ENCODE data around the gene ETV6. TPM values are rescaled to one million over a fixed set of nuclear protein-coding genes. Genes with fewer than 3 reads are reported as not detected.

Gene ETV6
- total RNA-seq, 6 experiments from 2014 or later = 14.6 to 20.5 (median 16.6) TPM

- Mint-ChIP-seq H3K4me3 (no peak overlapping the region), H3K36me3 (ENCODE audit: low read depth) (peaks cover 37% of the 10 kb centered on the region), H3K27ac (no peak overlapping the region), H3K4me1 (ENCODE audit: low read depth) (peaks cover 41% of the 10 kb centered on the region), H3K27me3 (ENCODE audit: insufficient read depth) (peaks cover 4% of the 10 kb centered on the region), H3K9me3 (no peaks in the 10 kb centered on the region)
- no peak for DNase-seq
- TF ChIP-seq CTCF (IDR thresholded peaks at IDR 0.05) = no peak
Measured at GRCh38 chr12:11838403-11838802, 188.9 kb downstream of the ETV6 start.

GRCh38 chr12:11839091-11839641 is 189.7 kb downstream of the ETV6 start:
- Mint-ChIP-seq H3K9me3 (no peaks in the 10 kb centered on the region), H3K27me3 (ENCODE audit: insufficient read depth) (peaks cover 4% of the 10 kb centered on the region), H3K4me3 (no peak overlapping the region), H3K27ac (peak overlapping the region; percentile 54), H3K4me1 (ENCODE audit: low read depth) (peaks cover 33% of the 10 kb centered on the region), H3K36me3 (ENCODE audit: low read depth) (peaks cover 37% of the 10 kb centered on the region)
- no peak for DNase-seq
- no peak for TF ChIP-seq CTCF (IDR thresholded peaks at IDR 0.05)

GRCh38 chr12:11840366-11840765 is 190.9 kb downstream of the ETV6 start:
- peaks cover 37% of the 10 kb centered on the region for H3K36me3 Mint-ChIP-seq (ENCODE audit: low read depth)
- TF ChIP-seq CTCF (IDR thresholded peaks at IDR 0.05) = no peak
- peaks cover 4% of the 10 kb centered on the region for H3K27me3 Mint-ChIP-seq (ENCODE audit: insufficient read depth)
- no peak overlapping the region for H3K27ac Mint-ChIP-seq
- H3K9me3 Mint-ChIP-seq = no peaks in the 10 kb centered on the region
- DNase-seq = no peak
- no peak overlapping the region for H3K4me3 Mint-ChIP-seq
- H3K4me1 Mint-ChIP-seq (ENCODE audit: low read depth) = peaks cover 21% of the 10 kb centered on the region

GRCh38 chr12:11846488-11846887 is 197.0 kb downstream of the ETV6 start:
- TF ChIP-seq CTCF (IDR thresholded peaks at IDR 0.05) = no peak
- Mint-ChIP-seq H3K4me1 (ENCODE audit: low read depth) (no peaks in the 10 kb centered on the region), H3K27me3 (ENCODE audit: insufficient read depth) (no peaks in the 10 kb centered on the region), H3K36me3 (ENCODE audit: low read depth) (peaks cover 21% of the 10 kb centered on the region), H3K9me3 (no peaks in the 10 kb centered on the region), H3K4me3 (no peak overlapping the region), H3K27ac (no peak overlapping the region)
- no peak for DNase-seq

- no peak for TF ChIP-seq CTCF (IDR thresholded peaks at IDR 0.05)
- H3K36me3 Mint-ChIP-seq (ENCODE audit: low read depth) = peaks cover 14% of the 10 kb centered on the region; the same call in 1 of the 2 replicates
- no peaks in the 10 kb centered on the region for H3K27me3 Mint-ChIP-seq (ENCODE audit: insufficient read depth)
- H3K4me1 Mint-ChIP-seq (ENCODE audit: low read depth) = no peaks in the 10 kb centered on the region
- no peak for DNase-seq
- no peak overlapping the region for H3K4me3 Mint-ChIP-seq
- no peaks in the 10 kb centered on the region for H3K9me3 Mint-ChIP-seq
- no peak overlapping the region for H3K27ac Mint-ChIP-seq
Measured at GRCh38 chr12:11847539-11847938, 198.1 kb downstream of the ETV6 start.

All from HFFc6 (cell line).